HG02970 (cell line): ENCODE measurements around the gene CNIH3.
A peak's percentile ranks its signal among the peaks of the same experiment; 100 is the strongest.

ENCODE experiments used
- ATAC-seq: cut with Tn5 transposase; IDR thresholded peaks from one replicate; pipeline ENCODE4 v1.9.1; 2021; ENCODE audit warnings: mild to moderate bottlenecking, moderate library complexity, moderate number of reproducible peaks; ENCODE audit not compliant: unreplicated experiment, low FRiP score

CNIH3 gene

DNA sequence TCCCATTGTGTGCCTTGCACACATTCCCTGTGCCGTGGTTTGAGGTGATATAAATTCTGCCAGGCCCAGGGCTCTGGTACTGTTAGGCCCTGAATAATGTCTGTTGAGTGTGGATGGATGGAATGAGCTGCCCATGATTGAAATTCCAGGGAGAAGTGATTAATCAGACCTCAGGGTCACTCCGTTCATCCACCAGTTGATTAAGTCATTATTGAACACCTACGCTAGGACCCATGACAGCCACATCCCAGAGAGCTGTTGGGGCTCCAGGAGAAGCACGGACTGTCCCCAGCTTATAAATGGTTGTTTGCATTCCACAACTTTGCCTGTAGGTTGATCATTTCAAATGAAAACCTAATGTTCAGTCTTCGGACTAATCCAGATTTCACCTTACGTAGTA lies 98.4 kb downstream of the CNIH3 start:
- no peak for ATAC-seq

DNA sequence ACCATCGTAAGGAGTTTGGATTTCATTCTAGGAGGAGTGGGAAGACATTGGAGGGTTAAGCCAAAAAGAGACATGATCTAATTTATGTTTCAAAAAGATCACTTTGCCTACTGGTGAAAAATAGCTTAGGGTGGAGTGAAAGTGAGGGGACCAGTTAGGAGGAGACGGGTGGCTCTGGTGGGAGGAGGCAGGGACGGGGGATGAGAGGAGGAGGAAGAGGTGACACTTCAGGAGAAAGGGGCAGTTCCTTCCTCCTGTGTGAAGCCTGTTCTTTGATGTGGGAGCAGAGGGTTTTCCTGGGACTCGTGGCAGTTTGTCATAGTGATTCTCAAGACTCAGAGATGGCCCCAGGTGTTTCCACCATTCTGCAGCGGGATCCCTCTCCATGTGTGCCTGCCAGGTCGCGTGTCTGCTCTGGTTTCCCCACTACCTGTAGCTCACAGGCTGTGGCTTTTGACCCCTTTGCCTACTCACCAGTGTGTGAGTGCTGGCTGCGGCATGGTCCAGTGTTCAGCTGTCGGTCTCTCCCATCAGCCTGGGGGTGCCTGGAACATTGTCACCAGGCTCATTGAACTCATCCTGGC lies 102.4 kb downstream of the CNIH3 start:
- ATAC-seq = no peak

DNA sequence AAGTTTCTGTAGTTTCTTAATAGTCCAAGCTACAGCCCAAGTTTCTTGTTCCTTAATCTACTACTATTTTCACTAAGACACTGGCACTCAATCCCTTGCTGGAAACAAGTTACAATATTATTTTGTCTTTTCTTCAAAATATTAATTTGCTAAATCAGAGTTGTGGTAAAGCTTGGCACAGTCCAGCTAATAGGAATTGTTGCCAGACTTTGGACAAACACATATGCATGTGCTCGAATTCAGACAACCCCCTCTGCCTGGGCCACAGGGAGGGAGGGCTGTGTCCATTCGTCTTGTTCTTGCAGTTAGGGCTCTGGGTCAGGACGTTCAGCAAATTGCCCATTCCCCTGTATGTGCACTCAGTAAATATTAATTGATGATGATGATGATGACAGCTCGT lies 103.6 kb downstream of the CNIH3 start:
- no peak for ATAC-seq

DNA sequence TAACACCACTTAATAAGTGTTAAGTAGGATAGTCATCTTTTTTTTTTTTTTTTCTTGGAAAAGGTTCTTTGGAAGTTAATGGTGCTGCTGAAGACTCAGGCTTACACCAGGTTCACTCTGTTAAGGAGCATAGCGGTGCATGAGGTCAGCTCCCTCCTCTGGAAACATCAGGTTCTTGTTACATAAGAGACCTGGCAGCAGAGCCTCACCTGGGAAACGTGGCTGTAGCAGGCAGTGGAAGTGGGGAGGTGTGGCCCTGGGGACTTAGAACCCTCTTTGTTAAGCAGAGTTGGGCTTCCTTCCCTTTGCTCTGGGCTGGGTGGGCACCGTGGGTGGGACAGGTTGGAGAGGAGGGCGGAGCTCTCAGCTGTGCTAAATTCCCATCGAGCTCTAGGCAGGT lies 104.1 kb downstream of the CNIH3 start:
- no peak for ATAC-seq

DNA sequence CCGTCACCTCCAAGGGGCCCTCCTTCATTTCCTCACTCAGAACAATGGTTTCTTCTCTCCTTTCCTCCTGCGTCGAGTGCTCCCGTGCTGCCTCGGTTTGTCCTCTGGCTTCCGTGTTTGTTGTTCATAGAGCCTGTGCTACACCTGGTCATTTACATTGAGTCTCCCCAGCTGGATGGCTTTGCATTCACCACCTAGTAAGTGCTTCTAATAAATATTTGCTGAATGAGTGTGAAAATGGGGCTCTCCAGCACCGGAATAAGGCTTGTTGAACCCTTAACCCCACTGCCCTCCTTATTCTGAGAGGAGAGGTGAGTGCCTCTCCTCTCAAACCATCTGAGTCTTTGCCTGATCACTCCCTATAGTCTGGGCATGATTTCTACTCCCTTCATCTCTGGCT lies 104.9 kb downstream of the CNIH3 start:
- no peak for ATAC-seq

DNA sequence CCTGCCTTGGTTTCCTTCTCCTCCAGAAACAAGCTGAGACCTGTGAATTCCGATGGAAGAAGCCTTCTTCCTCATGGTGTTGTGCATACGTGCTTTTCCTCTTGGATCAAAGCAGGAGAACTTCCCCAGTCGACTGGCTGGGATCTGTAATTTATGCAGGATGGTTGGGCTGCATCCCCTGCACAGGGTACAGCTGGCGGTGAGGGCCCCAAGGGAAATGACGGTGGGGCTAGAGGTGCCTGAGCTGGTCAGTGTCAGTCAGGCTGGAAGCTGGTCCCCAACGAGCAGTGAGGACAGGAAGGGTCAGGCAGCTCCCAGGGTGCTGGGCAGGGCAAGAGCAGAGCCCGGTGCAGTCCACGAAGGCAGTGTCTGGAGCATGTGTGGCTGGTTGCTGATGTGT lies 106.7 kb downstream of the CNIH3 start:
- no peak for ATAC-seq

DNA sequence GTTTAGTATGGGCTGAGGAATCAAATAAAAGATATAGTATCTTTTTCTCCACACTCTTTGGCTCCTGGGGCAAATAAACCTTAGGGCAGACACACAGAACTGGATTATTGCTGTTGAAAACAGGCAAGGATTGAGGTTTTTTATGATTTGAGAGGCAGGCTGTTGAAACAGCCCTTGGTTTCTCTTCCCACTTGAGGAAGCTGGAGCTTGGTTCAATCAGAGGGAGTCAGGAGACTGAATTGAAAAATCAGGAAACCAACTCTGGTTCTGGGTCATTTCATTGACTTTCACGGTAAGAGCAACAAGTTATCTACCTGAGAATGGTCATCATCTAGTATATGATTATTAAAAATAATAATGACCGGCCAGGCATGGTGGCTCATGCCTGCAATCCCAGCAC lies 108.4 kb downstream of the CNIH3 start:
- ATAC-seq = no peak

DNA sequence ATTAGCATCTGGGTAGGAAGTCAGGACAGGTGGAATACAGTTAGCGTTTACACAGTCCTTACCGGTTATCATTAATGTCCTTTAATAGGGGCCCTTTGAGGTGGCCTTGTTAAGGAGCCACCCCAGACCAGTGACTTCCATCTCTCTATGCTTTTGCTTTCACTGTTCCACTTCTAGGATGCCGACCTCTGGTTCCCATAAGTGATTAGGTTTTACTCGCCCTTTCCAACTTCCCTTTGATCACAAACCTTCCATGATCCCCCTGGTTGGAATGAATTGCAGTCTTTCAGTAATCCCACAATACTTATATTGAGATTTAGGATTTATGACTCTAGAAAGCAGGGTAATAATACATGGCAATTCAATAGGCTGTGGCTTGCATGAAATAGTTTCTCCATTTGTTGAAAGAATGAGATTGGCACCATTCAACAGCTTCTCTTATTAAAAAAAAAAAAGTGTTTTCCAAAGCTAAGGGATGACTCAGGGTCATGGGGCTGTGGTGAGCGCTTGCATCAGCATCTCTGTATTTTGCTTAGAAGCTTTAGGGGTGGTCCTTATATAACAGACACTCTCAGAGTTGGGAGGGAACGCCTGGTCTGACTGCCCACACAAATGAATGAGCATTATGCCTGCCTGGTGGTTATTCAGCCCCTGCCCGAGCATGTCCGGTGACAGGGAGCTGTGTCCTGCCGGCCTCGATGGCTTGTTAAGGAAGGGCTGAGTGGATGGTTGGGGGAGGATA lies 110.5 kb downstream of the CNIH3 start:
- no peak for ATAC-seq

DNA sequence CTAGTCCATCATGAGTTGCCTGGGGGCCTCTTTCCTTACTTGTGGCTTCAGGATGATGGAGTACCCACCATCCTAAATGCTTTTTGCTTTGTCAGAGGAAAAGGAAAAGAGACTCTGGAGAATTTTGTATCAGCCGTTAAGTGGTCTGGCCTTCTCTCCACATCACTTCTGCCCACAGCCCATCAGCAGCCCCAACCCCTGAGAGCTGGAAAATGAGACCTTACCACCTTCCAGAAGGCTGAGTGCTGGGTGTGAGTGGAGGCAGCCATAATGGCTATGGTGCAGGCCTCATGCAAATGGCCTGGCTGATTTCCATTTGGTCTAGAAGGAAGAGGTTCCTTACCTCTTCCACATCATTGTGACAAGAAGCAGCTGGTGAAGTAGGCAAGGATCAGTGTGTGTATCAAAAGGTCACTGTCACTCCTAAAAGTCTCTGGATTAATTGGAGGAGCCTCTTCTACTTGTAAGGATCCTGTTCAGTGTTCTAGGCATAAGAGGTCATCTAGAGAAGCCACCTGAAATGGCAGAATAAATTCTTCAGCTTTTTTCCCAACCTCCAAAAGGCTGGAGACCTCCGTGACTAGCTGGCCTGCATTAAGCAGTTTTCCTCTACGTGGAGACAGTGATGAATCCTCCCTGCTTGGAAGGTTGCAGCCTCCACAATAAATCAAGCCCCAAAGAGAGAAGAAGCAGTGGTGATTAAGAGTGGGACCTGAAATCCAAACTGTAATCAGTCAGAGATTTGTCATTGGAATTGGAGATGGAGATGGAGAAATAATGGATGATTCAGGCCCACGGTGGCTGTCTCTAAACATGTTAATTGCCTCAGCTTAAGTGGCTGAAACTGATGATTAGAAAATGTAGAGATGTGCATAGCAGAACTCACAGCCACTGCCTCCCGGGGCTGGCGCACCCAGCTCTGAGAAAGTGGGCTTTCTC lies 111.5 kb downstream of the CNIH3 start:
- no peak for ATAC-seq

DNA sequence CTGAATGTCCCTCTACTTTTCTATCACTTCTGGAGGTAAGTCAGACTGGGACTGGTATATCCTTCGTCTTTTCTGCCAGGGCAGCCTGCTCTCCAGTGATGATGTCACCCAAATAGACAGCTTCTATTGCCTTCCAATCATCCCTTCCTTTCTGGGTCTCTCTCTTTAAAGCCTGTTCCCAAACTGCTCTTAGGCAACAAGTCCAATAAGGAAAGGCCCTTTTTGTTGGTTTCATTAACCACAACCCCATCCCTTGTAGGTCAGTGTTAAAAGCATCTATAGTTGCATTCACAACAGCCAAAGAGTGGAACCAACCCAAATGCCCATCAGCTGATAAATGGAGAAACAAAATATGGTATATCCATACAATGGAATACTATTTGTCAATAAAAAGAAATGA lies 114.4 kb downstream of the CNIH3 start:
- no peak for ATAC-seq

DNA sequence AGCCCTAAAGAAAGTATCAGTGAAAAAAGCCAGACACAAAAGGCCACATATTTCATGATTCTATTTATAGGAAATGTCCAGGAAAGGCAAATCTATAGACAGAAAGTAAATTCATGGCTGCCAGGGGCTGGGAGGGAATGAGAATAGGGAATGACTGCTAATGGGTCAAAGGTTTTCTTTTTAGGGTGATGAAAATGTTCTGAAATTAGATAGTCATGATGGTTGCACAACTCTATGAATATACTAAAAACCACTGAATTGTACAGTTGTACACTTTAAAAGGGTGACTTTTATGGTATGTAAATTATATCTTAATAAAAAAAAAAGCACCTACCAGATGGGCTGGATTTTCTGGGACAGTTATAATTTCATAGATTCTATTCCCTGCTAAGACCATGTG lies 114.8 kb downstream of the CNIH3 start:
- ATAC-seq = no peak

DNA sequence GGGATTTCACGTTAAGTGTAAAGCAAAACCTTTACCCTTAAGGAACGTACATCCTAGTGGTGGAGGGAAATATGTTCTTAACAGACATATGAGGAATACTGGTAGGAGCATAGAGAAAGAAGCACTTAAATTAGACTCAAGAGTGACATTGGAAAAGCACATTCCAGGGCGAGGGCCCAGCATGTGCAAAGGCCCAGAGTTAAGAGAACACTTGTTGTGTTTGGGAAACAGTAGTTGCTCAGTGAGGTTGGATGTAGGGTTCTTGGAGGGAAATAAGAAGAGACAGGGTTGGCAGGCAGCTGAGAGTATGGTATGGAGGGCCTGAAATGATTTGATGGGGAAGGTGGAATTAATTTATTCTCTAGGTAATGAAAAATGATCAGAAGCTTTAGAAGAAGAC lies 115.5 kb downstream of the CNIH3 start:
- ATAC-seq = no peak

DNA sequence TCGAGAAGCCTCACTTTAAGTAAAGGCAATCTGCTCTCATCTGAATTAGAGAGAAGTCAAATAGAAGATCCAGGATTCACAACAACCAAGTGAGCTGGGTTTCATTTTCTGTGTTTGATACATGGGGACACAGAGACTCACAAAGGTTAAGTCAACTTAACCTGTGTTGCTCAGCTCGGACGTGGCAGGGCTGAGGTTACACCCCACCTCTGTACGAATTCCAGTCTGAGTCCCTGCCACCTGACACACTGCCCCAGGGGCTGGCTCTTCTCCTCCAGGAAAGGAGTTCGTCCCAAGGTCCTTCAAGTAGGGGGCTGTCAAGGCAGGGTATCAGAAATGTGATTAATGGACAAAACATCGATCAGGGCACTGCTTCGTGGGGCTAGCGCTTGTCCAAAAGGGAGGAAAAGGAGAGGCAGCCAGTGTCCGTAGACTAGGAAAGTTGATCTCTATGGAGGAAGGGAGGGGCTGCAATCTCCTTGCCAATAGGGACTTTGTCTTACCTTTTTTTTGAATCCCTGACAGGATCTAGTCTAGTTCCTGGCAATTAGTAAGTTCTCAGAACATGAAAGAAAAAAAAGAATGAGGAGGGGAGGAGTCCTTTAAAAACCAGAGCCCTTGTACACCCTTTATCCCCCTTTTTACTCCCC lies 116.4 kb downstream of the CNIH3 start:
- ATAC-seq = no peak

DNA sequence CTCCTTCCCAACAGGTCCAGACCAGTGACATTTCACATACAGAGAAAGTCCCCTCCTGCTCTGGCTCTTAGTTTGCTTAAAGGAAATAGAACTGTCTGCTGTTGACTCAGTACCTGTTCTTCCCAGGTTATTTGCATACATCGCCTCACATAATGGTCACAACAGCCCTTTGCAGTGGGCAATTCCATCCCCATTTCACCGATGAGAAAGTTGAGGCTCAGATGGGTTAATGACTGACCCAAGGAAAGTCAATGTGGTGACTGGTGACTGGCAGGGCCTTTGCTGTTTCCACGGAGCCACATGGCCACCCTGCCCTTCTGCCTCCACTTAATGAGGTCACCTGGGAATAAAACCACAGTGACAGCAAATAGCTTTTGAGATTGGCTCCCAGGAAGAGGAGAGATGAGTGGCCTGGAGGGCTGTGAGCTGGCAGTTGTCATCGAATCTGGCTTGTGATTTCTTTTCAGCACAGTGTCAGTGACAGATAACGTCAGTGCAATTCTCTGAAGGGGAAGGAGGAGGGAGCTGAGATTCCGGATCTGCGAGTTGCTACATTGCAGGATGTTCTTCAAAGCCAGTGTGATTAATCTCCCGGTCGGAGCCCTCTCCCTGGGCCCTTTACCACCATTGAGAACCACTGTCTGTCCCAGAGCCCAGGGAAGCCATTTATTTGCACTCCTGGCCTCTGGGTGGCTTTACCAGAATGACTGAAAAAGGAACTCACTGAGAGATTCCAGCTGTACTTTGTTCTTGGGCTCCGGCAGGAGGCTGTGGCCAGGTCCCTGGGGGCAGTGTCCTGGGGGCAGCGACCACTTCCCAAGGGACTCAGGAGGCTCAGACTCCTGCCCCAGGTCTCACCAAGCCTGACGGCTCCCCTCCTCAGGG lies 117.2 kb downstream of the CNIH3 start:
- no peak for ATAC-seq

DNA sequence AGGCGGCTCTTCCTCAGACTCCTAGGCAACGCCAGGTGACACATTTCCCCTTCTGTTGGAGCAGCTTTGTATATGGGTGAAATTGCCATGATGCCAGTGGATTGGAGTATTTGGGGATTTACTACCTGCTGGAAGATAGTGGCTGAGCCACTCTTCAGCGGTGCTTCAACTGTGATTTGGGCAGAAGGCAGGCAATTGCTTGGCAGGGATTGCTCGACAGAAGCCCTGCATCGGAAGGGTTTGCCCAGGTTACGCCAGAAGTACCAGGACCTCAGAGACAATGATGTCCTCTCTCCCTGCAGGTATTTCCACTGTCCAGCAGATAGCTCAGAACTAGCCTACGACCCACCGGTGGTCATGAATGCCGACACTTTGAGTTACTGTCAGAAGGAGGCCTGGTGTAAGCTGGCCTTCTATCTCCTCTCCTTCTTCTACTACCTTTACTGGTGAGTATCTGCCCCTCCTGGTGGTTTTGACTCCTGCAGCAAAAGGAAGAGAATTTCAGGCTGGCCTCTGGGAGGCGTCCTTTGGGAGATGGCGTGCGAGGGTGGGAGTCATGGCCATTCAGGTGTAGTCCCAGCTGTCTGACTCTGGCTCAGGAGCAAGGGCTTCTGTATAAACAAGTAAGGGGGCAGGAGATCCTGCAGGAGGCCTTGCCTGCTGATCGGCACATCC lies 118.3 kb downstream of the CNIH3 start:
- ATAC-seq = no peak

DNA sequence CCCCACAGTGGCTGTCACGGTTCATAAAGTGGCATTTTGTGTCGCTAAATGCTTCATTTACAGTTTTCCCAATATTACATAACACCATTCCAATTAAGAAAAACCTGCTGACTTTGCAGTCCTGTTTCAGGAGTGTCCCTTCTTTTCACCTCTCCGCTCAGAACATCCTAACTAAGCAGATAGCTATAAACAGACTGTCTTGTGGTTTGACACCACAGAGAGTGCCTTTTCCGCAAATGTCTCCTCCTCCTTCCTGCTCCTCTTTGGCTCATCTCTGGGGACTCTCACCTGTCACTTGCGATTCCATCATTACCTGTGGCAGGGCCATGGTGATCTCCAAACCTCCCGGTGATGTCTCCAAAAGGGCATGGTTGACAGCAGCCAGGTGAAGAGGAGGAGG lies 119.0 kb downstream of the CNIH3 start:
- no peak for ATAC-seq

DNA sequence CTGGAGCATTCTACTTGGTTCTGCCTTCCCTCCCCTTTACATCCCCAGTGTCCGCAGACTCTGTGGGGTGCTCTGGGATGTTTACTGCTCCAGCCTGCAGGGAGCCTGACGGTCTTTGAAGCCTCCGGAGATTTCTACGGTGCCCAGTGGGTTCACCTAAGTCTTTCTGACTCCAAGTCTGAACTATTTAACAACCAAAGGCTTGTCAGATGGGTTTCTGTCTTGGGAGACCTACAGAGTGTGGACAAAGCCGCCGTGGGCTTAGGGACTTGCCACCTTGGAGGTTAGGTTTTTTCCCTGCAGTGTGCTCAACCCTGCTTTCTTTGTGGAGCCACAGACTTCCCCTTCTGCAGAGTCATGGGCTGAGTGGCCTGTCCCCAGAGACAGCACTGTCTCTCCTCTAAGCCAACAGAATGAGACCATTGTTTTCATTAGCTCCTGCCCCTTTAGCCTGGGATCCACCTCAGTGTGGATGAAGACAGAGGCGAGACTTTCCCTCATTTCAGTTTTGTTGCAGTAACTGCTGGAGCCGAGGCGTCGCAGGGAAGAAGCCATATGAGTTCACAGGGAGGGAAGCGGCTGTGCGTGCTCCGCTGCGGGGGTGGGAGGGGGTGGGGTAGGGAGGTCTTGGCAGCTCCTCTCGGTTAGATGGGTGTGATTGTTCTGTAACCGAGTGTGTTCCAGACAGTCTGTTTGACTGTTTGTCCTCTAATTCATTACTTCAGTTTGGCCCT lies 120.7 kb downstream of the CNIH3 start:
- ATAC-seq = peak; percentile 46

DNA sequence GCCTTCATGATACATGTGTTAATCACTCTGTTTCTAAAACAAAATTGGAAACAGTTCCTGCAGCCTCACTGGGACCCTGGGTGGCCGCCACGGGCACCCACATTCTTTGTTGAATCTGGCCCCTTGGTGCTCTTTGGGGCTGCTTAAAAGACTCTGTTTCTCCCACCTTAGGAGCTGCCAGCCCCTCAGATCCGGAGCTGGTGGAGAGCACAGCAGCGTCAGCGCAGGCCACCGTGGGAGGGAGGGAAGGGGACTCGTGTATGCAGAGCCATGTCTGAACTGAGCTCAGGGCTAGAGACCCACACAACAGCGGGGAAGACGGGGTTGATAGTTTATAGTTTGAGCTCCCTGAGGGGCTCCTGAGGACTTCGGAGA lies 121.2 kb downstream of the CNIH3 start:
- ATAC-seq = no peak
